Endothelial cell of umbilical vein (primary cell): ENCODE data around the gene IGSF3.

ENCODE experiments used
- CTCF ChIP-seq, 2 donors: IDR thresholded peaks; 1 replicate in 1 of 2; 2 replicates in 1 of 2; pipeline ENCODE4 v1.5.1; 2011; ENCODE audit warnings: low read length in 2 of 2, mild to moderate bottlenecking in 2 of 2, moderate library complexity in 2 of 2, control low read depth in 1 of 2, inconsistent platforms in 1 of 2, low read depth in 1 of 2; ENCODE audit not compliant: insufficient read depth in 1 of 2; ENCODE audit errors: extremely low read depth in 1 of 2
- EZH2 ChIP-seq: IDR thresholded peaks from 2 replicates; pipeline ENCODE4 v1.6.1; 2012; ENCODE audit warnings: borderline replicate concordance, low read depth, mild to moderate bottlenecking, moderate library complexity, low read length, inconsistent platforms; ENCODE audit not compliant: severe bottlenecking
- POLR2A ChIP-seq: IDR thresholded peaks from 2 replicates; pipeline ENCODE4 v1.6.1; 2012; ENCODE audit warnings: low read depth, mild to moderate bottlenecking, control low read depth, low read length
- POLR2AphosphoS5 ChIP-seq: IDR thresholded peaks from 2 replicates; pipeline ENCODE4 v1.6.1; 2012; ENCODE audit warnings: low read depth, mild to moderate bottlenecking, control low read depth, low read length, moderate library complexity; ENCODE audit not compliant: insufficient read depth

DNA sequence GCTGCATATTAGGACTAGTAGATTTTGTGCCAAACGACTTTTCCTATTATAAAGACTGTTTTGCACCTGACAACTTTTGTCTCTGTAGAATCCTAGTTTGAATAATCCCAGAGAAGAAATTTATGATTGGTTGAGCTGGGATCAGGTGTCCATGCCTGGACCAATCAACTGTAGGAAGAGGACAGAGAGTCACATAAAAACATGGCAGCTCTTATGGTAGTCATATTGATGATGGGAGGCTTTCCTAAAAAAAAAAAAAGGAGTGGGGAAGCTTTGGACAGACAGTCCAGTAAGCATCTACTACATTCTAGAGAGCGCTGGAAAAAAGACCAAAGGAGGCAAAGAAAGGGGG is 30.7 kb upstream of the IGSF3 start:
- no peak for TF ChIP-seq POLR2A
- TF ChIP-seq CTCF (IDR thresholded peaks at IDR 0.05; ENCODE audit: extremely low read depth in 1 of 2, insufficient read depth in 1 of 2, low read depth in 1 of 2, low read length in 2 of 2): no peak
- TF ChIP-seq EZH2: no peak
- TF ChIP-seq POLR2AphosphoS5: no peak
